A673 (cell line): ENCODE results near the gene BCL2A1.

ENCODE experiments used
- EZH2 ChIP-seq: fragments of 200-600 bp; sonication (generic); IDR thresholded peaks from 2 replicates; pipeline ENCODE4 v1.6.1; 2017; ENCODE audit warnings: borderline replicate concordance, low read depth, mild to moderate bottlenecking, mixed read lengths, antibody characterized with exemption, low read length; ENCODE audit not compliant: poor library complexity, severe bottlenecking
- TF ChIP-seq, protein P1 (sequence below): fragments of 300-800, 200-600 bp; sonication (generic); conservative IDR thresholded peaks from 2 replicates; pipeline ENCODE4 v1.5.1; 2017; ENCODE audit warnings: low read depth, mild to moderate bottlenecking, antibody characterized with exemption, low read length, moderate library complexity, mixed read lengths

GRCh38 chr15:79990280-79990996 is 19.4 kb upstream of the BCL2A1 start:
- TF ChIP-seq, protein P1, sequence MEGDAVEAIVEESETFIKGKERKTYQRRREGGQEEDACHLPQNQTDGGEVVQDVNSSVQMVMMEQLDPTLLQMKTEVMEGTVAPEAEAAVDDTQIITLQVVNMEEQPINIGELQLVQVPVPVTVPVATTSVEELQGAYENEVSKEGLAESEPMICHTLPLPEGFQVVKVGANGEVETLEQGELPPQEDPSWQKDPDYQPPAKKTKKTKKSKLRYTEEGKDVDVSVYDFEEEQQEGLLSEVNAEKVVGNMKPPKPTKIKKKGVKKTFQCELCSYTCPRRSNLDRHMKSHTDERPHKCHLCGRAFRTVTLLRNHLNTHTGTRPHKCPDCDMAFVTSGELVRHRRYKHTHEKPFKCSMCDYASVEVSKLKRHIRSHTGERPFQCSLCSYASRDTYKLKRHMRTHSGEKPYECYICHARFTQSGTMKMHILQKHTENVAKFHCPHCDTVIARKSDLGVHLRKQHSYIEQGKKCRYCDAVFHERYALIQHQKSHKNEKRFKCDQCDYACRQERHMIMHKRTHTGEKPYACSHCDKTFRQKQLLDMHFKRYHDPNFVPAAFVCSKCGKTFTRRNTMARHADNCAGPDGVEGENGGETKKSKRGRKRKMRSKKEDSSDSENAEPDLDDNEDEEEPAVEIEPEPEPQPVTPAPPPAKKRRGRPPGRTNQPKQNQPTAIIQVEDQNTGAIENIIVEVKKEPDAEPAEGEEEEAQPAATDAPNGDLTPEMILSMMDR = no peak
- TF ChIP-seq EZH2 = no peak
